ENCODE data around the gene HSPH1. TPM values are rescaled to one million over a fixed set of nuclear protein-coding genes. Genes with fewer than 3 reads are reported as not detected.

The HSPH1 gene
- total RNA-seq, 6 experiments from 2014 or later, result 94.6 to 153 (median 104) TPM

DNA sequence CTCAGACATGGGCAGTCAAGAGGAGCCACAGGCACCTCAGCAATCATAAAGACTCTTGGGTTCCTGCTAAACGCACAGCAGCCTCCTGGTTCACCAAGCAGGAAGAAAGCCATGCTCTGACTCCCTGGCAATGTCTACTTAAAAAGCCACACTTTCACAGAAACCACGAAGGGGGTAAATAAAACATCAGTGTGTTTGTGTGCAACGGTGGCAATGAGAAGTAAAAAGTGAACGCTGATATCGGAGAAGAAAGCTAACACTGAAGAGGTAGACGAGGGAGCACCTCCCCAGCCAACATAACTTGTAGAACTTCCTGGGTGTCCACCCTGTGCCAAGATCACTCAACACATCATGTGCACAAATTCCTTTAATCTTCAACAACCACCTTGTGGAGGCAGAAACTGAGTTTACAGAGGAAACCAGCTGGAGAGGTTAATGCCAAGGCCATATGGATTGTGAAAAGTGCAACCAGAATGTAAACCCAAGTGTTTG is 30.2 kb downstream of the HSPH1 start:
- H3K36me3 Mint-ChIP-seq (ENCODE audit: low read depth), result peaks cover 22% of the 10 kb centered on the region
- peaks cover 4% of the 10 kb centered on the region for H3K27me3 Mint-ChIP-seq (ENCODE audit: insufficient read depth)
- DNase-seq, result no peak
- H3K4me1 Mint-ChIP-seq (ENCODE audit: low read depth), result peaks cover 5% of the 10 kb centered on the region; the same call in 1 of the 2 replicates
- no peak overlapping the region for H3K4me3 Mint-ChIP-seq
- no peak overlapping the region for H3K27ac Mint-ChIP-seq
- no peaks in the 10 kb centered on the region for H3K9me3 Mint-ChIP-seq
- TF ChIP-seq, protein P1, sequence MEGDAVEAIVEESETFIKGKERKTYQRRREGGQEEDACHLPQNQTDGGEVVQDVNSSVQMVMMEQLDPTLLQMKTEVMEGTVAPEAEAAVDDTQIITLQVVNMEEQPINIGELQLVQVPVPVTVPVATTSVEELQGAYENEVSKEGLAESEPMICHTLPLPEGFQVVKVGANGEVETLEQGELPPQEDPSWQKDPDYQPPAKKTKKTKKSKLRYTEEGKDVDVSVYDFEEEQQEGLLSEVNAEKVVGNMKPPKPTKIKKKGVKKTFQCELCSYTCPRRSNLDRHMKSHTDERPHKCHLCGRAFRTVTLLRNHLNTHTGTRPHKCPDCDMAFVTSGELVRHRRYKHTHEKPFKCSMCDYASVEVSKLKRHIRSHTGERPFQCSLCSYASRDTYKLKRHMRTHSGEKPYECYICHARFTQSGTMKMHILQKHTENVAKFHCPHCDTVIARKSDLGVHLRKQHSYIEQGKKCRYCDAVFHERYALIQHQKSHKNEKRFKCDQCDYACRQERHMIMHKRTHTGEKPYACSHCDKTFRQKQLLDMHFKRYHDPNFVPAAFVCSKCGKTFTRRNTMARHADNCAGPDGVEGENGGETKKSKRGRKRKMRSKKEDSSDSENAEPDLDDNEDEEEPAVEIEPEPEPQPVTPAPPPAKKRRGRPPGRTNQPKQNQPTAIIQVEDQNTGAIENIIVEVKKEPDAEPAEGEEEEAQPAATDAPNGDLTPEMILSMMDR (IDR thresholded peaks at IDR 0.05), result no peak

DNA sequence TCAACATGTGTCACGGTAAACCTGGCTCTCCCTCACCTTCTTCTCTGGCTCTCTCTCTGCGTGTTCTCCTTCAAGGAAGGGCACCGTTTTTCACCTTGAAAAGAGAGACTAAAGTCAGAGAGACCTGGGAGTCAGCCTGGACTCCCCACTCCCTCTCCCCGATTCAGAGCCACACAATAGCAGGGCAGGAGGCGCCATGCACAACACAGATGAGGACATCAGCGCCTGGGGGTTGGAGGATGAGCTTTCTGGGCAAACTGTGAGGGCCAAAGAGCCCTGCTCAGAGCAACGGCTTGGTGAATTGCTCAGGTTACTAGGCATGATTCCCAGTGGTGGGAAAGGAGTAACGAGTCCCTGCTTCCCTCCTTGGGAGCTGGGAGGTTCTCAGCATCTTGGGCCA is 32.3 kb downstream of the HSPH1 start:
- Mint-ChIP-seq H3K4me1 (ENCODE audit: low read depth) (peaks cover 3% of the 10 kb centered on the region; the same call in 1 of the 2 replicates), H3K36me3 (ENCODE audit: low read depth) (peaks cover 13% of the 10 kb centered on the region), H3K27ac (no peak overlapping the region), H3K27me3 (ENCODE audit: insufficient read depth) (peaks cover 15% of the 10 kb centered on the region), H3K9me3 (no peaks in the 10 kb centered on the region), H3K4me3 (no peak overlapping the region)
- TF ChIP-seq, protein P1 (IDR thresholded peaks at IDR 0.05), result no peak
- DNase-seq, result no peak

DNA sequence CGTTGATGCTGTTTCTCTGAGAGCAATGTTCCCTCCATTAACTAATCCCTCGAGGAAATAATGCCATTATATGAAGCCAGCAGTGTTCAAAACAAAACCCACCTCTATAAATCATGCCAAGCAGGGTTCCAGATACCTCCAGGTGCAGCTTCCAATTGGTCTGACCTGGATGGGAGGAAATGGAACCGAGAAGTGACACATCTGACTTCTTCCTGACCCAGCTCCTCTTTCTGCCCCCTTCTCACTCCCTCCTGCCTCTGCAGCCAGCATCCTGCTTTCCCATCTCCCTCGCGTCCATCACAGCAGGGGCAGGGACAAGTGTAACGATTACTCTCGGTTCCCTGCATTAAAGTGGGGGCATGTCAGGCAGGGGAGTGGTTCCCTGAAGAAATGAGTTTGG is 37.5 kb downstream of the HSPH1 start:
- Mint-ChIP-seq H3K27ac (no peak overlapping the region), H3K4me3 (no peak overlapping the region), H3K9me3 (no peaks in the 10 kb centered on the region), H3K27me3 (ENCODE audit: insufficient read depth) (peaks cover 54% of the 10 kb centered on the region), H3K4me1 (ENCODE audit: low read depth) (no peaks in the 10 kb centered on the region), H3K36me3 (ENCODE audit: low read depth) (no peaks in the 10 kb centered on the region; the same call in 1 of the 2 replicates)
- no peak for DNase-seq
- TF ChIP-seq, protein P1 (IDR thresholded peaks at IDR 0.05), result no peak

DNA sequence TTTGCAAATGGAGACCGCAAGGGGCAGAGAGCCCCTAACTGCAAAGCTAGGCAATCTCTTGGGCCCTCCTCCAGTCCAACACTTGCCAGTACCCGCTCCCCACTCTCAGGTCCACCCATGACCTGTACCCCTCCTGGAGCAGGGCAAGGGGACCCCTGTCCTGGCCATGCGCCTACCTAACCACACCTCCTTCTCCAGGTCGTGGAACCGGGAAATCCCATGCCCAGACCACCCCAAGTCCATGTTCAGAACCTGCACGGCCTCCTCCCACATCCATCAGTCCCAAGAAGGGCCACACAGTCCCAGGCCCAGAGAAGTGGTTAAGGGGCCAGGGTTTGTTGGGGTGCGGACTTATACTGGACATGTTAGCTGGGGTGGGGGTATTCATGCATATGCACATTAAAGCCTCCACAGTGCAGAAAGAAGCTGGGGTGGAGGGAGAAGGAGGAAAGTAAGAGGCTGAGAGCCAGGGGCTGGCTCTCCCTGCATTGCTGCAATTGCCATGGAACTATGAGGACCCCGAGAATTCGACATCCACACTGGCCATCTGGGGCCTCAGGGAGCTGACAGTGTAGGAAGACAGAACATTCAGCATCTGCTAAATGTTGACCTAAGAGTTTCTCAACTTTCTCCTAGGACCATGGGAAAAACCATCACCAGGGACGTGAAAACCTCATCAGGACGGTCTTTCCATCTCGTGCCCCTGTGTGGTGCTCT is 39.0 kb downstream of the HSPH1 start:
- Mint-ChIP-seq H3K9me3 (no peaks in the 10 kb centered on the region), H3K36me3 (ENCODE audit: low read depth) (no peaks in the 10 kb centered on the region; the same call in 1 of the 2 replicates), H3K4me1 (ENCODE audit: low read depth) (no peaks in the 10 kb centered on the region), H3K27ac (no peak overlapping the region), H3K4me3 (no peak overlapping the region), H3K27me3 (ENCODE audit: insufficient read depth) (peaks cover 62% of the 10 kb centered on the region)
- DNase-seq, result no peak
- TF ChIP-seq, protein P1 (IDR thresholded peaks at IDR 0.05), result no peak

DNA sequence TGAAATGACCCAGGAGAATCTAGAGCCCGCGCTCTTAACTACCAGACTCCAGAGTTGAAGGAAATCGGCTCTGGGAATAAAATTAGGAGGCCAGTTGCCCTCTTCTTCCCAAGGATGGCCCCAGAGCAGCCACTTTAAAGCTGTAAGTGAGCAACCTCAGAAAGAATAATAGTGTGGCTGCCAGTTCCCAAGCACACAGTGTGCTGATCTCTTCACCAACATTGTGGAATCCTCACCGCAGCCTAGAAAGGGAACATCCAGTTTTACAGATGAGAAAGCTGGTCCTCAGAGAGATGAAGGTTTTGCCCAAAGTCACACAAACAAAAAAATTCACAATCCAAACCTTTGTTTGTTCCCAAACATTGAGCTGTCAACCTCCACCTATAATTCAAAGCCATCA is 39.6 kb downstream of the HSPH1 start:
- H3K4me3 Mint-ChIP-seq, result no peak overlapping the region
- H3K27me3 Mint-ChIP-seq (ENCODE audit: insufficient read depth), result peaks cover 64% of the 10 kb centered on the region
- DNase-seq, result no peak
- H3K36me3 Mint-ChIP-seq (ENCODE audit: low read depth), result no peaks in the 10 kb centered on the region; the same call in 1 of the 2 replicates
- H3K27ac Mint-ChIP-seq, result no peak overlapping the region
- TF ChIP-seq, protein P1 (IDR thresholded peaks at IDR 0.05), result no peak
- H3K9me3 Mint-ChIP-seq, result no peaks in the 10 kb centered on the region
- no peaks in the 10 kb centered on the region for H3K4me1 Mint-ChIP-seq (ENCODE audit: low read depth)

All from HFFc6 (cell line).